GM19324 (cell line): ENCODE results near the gene OR52L1.

Experiments
- ATAC-seq: cut with Tn5 transposase; IDR thresholded peaks from one replicate; pipeline ENCODE4 v1.9.1; 2021; ENCODE audit warnings: mild to moderate bottlenecking, moderate library complexity; ENCODE audit not compliant: unreplicated experiment, low FRiP score

OR52L1 gene

DNA sequence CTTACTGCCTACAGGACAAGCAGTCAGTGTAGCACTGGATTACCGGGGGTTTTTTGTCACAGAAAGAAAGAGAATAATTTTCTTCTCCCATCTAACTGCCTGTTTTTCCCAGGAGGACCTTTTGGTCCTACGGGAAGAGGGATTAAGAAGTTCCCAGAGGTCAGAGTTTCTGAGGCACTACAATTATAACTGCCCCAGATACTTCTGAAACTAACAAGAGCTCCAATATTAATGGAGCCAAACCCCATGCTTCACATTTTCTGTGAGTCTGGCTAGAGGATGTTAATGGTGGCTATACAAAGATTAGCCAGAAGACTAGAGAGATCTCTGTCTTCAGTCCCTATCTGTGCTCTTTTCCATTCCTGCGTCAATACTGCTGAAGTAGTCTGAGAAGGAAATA lies 44.8 kb downstream of the OR52L1 start, which contains the start of gene OR56A3:
Gene OR56A3, plus strand, starts transcription at position 301 of the 400 bp plus-strand sequence. CDS start 5,096 bp downstream, outside the sequence.
- ATAC-seq, result no peak

DNA sequence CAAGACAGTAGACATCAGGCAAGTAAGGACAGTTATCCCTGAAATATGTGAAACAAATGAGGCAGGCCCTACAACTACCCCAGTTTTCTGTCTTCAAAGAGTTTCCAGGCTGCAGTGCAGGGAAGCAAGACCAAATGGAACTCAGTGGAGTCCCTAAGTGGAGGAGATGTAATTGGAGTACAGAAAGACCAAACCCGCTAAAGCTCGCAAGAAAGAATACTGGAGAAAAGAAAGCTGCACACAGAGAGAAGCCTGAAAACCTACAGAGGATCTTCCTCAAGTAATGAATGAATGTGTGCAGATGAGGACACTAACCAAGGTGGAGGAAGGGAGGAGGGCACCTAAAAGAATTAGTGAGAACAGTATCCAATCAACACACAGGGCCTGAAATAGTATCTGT lies 46.0 kb downstream of the OR52L1 start:
- no peak for ATAC-seq

DNA sequence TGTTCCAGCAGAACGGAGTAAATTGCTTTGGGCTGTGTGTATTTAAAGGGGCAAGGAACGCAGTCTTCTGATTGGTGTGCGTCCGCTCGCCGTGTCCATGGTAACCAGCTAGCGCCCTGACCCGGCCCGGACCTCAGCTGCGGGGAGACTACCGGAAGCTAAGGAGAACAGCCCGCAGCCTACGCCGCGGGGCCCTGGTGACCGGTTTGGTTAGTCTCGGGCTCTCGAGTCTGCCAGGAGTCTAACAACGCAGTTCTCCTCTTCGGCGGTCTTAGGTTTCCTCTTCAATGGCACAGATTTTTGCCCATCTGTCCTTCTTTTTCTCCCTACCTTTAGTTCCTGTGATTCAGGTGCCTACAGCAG lies 48.2 kb downstream of the OR52L1 start:
- ATAC-seq, result no peak

DNA sequence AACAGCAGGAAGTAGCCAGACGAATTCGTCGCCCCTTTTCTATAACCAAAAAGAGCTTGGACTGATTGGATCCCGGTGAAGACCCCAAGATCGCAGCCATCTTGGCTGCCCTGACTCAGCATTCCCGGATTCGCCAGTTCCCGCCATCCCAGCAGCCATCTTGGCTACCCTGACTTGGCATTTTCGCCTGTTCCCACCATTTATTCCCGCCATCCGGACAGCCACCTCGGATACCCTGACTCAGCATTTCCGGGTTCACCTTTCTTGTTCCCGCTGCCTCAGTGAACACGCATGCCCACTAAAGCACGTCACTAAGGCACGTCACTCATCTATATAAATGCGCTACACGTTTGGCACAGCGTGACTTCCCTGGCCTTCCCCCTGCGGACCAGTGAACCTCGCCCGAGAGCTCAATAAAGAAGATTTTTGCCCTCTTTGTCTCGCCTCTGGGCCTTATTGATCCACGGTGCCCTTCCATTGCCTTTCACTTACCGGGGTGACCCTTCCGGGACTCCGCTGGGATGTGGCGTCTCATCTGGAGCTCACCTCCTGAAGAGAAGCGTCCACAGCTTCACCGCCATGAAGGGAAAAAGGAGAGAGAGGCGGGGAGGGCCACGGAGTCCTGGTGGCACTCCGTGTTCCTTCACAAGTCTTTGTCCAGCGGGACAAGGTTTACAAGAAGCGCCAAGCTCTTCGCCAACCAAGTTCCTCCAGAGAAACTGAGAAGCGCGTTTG lies 48.8 kb downstream of the OR52L1 start:
- no peak for ATAC-seq
